Thoracic aorta (tissue), 2 donors: ENCODE measurements around the gene CHRNB1. TPM values are rescaled to one million over a fixed set of nuclear protein-coding genes. Genes with fewer than 3 reads are reported as not detected.

ENCODE experiments used
- ATAC-seq: fragments of 150-250 bp; one replicate; pipeline ENCODE4 v1.8.0; 2017; ENCODE audit warnings: low read depth; ENCODE audit not compliant: insufficient number of reproducible peaks, low FRiP score
- DNase-seq: peaks from one replicate; pipeline ENCODE4 v3.0.0-alpha.2; 2020; ENCODE audit warnings: low spot score
- H3K27ac ChIP-seq, 2 donors: fragments of 200-600 bp; sonication (generic); 1 replicate in 1 of 2; 2 replicates in 1 of 2; pipeline ENCODE4 v1.5.1; 2016; ENCODE audit warnings: mild to moderate bottlenecking in 2 of 2, moderate library complexity in 2 of 2
- H3K27me3 ChIP-seq: fragments of 200-600 bp; sonication (generic); replicated peaks from 2 replicates; pipeline ENCODE4 v1.6.0; 2016; ENCODE audit warnings: mild to moderate bottlenecking; ENCODE audit not compliant: insufficient read depth
- H3K36me3 ChIP-seq: fragments of 200-600 bp; sonication (generic); one replicate; pipeline ENCODE4 v1.5.1; 2016
- H3K4me1 ChIP-seq, 2 donors: fragments of 200-600 bp; sonication (generic); 1 replicate in 1 of 2; 2 replicates in 1 of 2; pipeline versions ENCODE4 v1.5.1 to v1.6.0; 2016; ENCODE audit warnings: low read depth in 2 of 2, mild to moderate bottlenecking in 1 of 2; ENCODE audit not compliant: control insufficient read depth in 1 of 2
- H3K4me3 ChIP-seq: fragments of 200-600 bp; sonication (generic); 2 replicates; pipeline ENCODE4 v1.5.1; 2016; ENCODE audit warnings: mild to moderate bottlenecking
- H3K9me3 ChIP-seq: fragments of 200-600 bp; sonication (generic); 2 replicates; pipeline ENCODE4 v1.5.1; 2016
- total RNA-seq, 2 donors: library from RNA; depleted of rRNA; stranded (reverse); fragments of >200 nt; gene quantifications; one replicate each; pipeline versions ENCODE4 v1.1.0 to v1.2.3, GENCODE V29; 2016
- TF ChIP-seq, protein P1 (sequence below): fragments of 200-600 bp; sonication (generic); IDR thresholded peaks from one replicate; pipeline ENCODE4 v1.5.1; 2019; ENCODE audit warnings: antibody characterized with exemption

The CHRNB1 gene
- total RNA-seq, 2 donors from 2014 or later, result 11.6 to 17.6 TPM

DNA sequence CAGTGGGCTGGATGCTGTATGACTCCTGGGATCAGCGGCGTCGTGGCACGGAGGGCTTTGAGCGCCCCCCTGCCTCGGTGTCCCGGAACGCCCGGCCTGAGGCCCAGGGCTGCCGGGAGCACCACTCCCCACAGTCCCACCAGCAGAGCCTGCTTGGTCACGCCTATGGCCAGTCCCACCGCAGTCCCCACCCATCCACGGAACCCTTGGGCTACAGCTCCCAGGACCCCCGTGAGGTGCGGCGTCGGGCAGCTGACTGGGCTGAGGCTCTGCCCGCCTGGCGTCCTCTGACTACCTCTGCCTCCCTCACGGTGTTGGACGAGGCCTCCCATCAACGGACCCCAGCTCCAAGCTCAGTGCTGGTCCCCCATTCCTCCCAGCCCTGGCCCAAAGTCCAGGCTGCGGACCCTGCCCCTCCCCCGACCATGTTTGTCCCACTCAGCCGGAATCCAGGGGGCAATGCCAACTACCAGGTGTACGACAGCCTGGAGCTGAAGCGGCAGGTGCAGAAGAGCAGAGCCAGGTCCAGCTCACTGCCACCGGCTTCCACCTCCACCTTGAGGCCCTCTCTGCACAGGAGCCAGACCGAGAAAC, 17.9 kb upstream of the CHRNB1 start:
- Histone ChIP-seq H3K4me1 (no peaks in the 10 kb centered on the region), H3K9me3 (no peaks in the 10 kb centered on the region), H3K4me3 (no peak overlapping the region), H3K27ac (no peak overlapping the region), H3K36me3 (no peaks in the 10 kb centered on the region), H3K27me3 (no peaks in the 10 kb centered on the region)
- no peak for DNase-seq
- no peak for ATAC-seq
- TF ChIP-seq, protein P1, sequence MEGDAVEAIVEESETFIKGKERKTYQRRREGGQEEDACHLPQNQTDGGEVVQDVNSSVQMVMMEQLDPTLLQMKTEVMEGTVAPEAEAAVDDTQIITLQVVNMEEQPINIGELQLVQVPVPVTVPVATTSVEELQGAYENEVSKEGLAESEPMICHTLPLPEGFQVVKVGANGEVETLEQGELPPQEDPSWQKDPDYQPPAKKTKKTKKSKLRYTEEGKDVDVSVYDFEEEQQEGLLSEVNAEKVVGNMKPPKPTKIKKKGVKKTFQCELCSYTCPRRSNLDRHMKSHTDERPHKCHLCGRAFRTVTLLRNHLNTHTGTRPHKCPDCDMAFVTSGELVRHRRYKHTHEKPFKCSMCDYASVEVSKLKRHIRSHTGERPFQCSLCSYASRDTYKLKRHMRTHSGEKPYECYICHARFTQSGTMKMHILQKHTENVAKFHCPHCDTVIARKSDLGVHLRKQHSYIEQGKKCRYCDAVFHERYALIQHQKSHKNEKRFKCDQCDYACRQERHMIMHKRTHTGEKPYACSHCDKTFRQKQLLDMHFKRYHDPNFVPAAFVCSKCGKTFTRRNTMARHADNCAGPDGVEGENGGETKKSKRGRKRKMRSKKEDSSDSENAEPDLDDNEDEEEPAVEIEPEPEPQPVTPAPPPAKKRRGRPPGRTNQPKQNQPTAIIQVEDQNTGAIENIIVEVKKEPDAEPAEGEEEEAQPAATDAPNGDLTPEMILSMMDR, result no peak

DNA sequence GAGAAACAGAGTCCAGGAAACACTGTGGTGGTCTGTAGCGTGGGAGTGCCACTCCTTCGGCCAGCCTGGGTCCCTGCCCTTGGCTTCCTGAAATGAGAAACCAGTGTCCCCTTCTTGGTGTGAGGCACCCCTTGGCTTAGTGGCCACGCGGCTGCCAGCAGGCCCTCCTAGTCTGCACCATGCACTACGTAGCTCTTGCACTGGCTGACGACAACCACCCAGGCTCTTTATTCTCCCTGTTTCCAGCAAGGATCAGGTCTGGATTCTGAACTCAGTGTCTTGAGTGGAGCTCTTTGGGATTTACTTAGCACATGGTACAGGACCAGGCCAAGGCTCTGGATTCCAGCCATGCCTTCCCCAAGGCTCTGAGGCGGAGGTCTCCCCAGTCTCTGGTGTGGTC, 17.3 kb upstream of the CHRNB1 start:
- Histone ChIP-seq H3K36me3 (no peaks in the 10 kb centered on the region), H3K27me3 (no peaks in the 10 kb centered on the region), H3K27ac (no peak overlapping the region), H3K4me1 (no peaks in the 10 kb centered on the region), H3K4me3 (no peak overlapping the region), H3K9me3 (no peaks in the 10 kb centered on the region)
- ATAC-seq (no peak), DNase-seq (no peak)
- TF ChIP-seq, protein P1, result no peak

DNA sequence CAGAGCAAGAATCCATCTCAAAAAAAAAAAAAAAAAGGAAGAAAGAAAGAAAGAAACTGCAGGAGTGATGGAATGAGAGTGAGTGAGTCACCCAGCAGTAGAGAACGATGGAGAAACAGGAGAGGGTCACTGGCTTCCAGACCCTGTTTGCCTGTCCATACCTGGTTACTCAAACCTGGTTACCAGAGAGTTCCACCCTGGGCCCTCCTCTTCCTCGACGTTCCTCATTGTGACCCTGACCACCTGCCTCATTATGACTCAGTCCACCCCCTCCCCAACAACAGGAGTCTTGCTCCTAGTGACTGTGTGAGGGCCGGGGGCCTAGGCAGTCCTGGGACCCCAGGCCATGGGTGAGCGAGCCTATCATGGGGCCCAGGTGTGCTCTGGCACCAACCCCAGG, 16.3 kb upstream of the CHRNB1 start, which contains the start of gene SPEM3:
Gene SPEM3 (plus strand): TSS at position 301 of the 400 bp plus-strand sequence. CDS start 46 bp downstream, at position 347.
- TF ChIP-seq, protein P1, result no peak
- no peak within 1 kb of the TSS for H3K4me3 ChIP-seq
- no peaks in the 10 kb centered on the region for H3K36me3 ChIP-seq
- no peaks in the 10 kb centered on the region for H3K4me1 ChIP-seq
- H3K27ac ChIP-seq, result no peak within 1 kb of the TSS
- ATAC-seq (no peak), DNase-seq (no peak)
- no peaks in the 10 kb centered on the region for H3K27me3 ChIP-seq
- no peaks in the 10 kb centered on the region for H3K9me3 ChIP-seq

DNA sequence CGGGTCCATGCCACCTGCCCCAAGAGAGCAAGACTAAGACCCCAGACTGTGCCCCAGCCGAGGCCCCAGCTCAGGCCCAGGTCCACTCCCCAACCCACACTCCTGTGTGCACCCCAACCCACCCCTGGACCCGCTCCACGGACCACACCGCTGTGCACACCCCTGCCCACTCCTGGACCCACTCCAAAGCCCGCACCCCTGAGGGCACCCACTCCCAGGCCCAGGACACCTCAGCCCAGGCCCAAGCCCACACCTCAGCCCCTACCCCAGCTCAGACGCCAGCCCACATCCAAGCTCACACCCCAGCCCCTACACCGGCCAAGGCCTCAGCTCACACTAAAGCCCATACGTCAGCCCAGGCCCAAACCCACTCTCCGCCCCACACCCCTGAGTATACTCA, 15.1 kb upstream of the CHRNB1 start:
- no peaks in the 10 kb centered on the region for H3K27me3 ChIP-seq
- no peaks in the 10 kb centered on the region for H3K9me3 ChIP-seq
- ATAC-seq (no peak), DNase-seq (no peak)
- no peaks in the 10 kb centered on the region for H3K4me1 ChIP-seq
- TF ChIP-seq, protein P1, result no peak
- no peak overlapping the region for H3K4me3 ChIP-seq
- no peak overlapping the region for H3K27ac ChIP-seq
- no peaks in the 10 kb centered on the region for H3K36me3 ChIP-seq

DNA sequence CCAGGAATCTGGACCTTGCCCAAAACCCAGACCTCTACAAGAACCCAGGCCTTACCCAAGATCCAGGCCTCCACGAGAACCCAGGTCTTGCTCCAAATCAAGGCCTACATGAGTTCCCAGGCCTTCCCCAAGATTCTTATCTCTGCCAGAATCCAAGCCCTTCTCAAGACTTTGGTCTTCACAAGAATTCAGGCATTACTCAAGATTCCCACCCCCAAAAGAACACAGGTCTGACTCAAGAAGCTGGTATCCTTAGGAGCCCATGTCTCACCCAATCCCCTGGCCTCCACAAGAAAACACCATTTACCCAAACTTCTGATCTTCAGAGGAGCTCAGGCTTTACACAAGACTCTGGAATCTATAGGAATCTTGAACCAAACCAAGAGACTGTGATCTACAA, 13.6 kb upstream of the CHRNB1 start:
- no peak for DNase-seq

More for the DNA sequence above, 13.6 kb upstream of the CHRNB1 start:
- Histone ChIP-seq H3K36me3 (no peaks in the 10 kb centered on the region), H3K4me1 (peaks cover 0 to 10% of the 10 kb centered on the region in 2 donors), H3K4me3 (no peak overlapping the region), H3K9me3 (no peaks in the 10 kb centered on the region), H3K27me3 (no peaks in the 10 kb centered on the region), H3K27ac (no peak overlapping the region)
- TF ChIP-seq, protein P1, result no peak
- ATAC-seq, result no peak
